Gastrocnemius medialis (tissue), 4 donors: ENCODE measurements around the gene GSTM2. TPM values are rescaled to one million over a fixed set of nuclear protein-coding genes. Genes with fewer than 3 reads are reported as not detected.
A peak's percentile ranks its signal among the peaks of the same experiment; 100 is the strongest.

ENCODE experiments used
- ATAC-seq, 2 donors: fragments of 150-250 bp; one replicate each; pipeline ENCODE4 v1.9.1; 2016
- DNase-seq, 2 donors: peaks; one replicate each; pipeline ENCODE4 v3.0.0-alpha.2; 2019
- H3K27ac ChIP-seq, 4 donors: fragments of 200-600 bp; sonication (generic); 1 replicate in 1 of 4; 2 replicates in 3 of 4; pipeline ENCODE4 v1.5.1; 2016 to 2018; ENCODE audit warnings: mild to moderate bottlenecking in 2 of 4, moderate library complexity in 1 of 4
- H3K27me3 ChIP-seq, 3 donors: fragments of 200-600 bp; sonication (generic) in 2 of 3; 1 replicate in 1 of 3; 2 replicates in 2 of 3; pipeline versions ENCODE4 v1.5.1 to v1.6.0; 2016 to 2019; ENCODE audit warnings: mild to moderate bottlenecking in 1 of 3, moderate library complexity in 1 of 3
- H3K36me3 ChIP-seq, 2 donors: fragments of 200-600 bp; sonication (generic) in 1 of 2; one replicate each; pipeline ENCODE4 v1.5.1; 2017 to 2018
- H3K4me1 ChIP-seq, 2 donors: fragments of 200-600 bp; sonication (generic) in 1 of 2; one replicate each; pipeline ENCODE4 v1.5.1; 2016 to 2017; ENCODE audit warnings: mild to moderate bottlenecking in 2 of 2
- H3K4me3 ChIP-seq, 4 donors: fragments of 200-600 bp; sonication (generic) in 3 of 4; 1 replicate in 1 of 4; 2 replicates in 3 of 4; pipeline ENCODE4 v1.5.1; 2016 to 2019; ENCODE audit warnings: mild to moderate bottlenecking in 2 of 4
- H3K9me3 ChIP-seq, 3 donors: fragments of 200-600 bp; sonication (generic) in 2 of 3; 1 replicate in 1 of 3; 2 replicates in 2 of 3; pipeline ENCODE4 v1.5.1; 2016 to 2019
- CTCF ChIP-seq, 5 experiments: fragments of 450-650 bp in 3 of 5; fragments of 200-600 bp in 2 of 5; sonication (generic) in 2 of 5; IDR thresholded peaks in 4 of 5; conservative IDR thresholded peaks in 1 of 5; 1 replicate in 4 of 5; 2 replicates in 1 of 5; pipeline ENCODE4 v1.5.1; 2016 to 2019; ENCODE audit warnings: antibody characterized with exemption in 5 of 5, mild to moderate bottlenecking in 3 of 5, moderate library complexity in 3 of 5
- POLR2A ChIP-seq, 2 donors: fragments of 450-650 bp; IDR thresholded peaks; one replicate each; pipeline ENCODE4 v1.6.1; 2017; ENCODE audit warnings: antibody characterized with exemption in 2 of 2, mild to moderate bottlenecking in 2 of 2, moderate library complexity in 2 of 2
- in situ Hi-C, 4 donors: fragments of 200-750 bp; cut with MboI; loops; one replicate each; pipeline versions ENCODE4 v1.15.0 to v1.8.0; 2017; ENCODE audit warnings: low sequenced_read_pairs in 4 of 4
- intact Hi-C: fragments of 100-400 bp; cut with DNase I; formaldehyde crosslinking; loops from one replicate; pipeline ENCODE4 v1.15.1; 2023; ENCODE audit warnings: low total_unique reads
- total RNA-seq, 4 donors: library from RNA; depleted of rRNA; stranded (reverse); fragments of >200 nt; gene quantifications; one replicate each; pipeline versions ENCODE4 v1.1.0 to v1.2.3, GENCODE V29; 2016

The GSTM2 gene
- total RNA-seq, 4 donors from 2014 or later, result 29.2 to 41.4 (median 39.0) TPM

- TF ChIP-seq CTCF (IDR thresholded peaks at IDR 0.05 in 4 of 5, conservative IDR thresholded peaks at IDR 0.05 in 1 of 5) (no peak), POLR2A (IDR thresholded peaks at IDR 0.05) (no peak)
- no peaks in the 10 kb centered on the region for H3K9me3 ChIP-seq
- H3K4me1 ChIP-seq, result peaks cover 4 to 10% of the 10 kb centered on the region in 2 donors
- DNase-seq (no peak), ATAC-seq (peak in 1 of 2 donors; percentile 21)
- no peak overlapping the region for H3K4me3 ChIP-seq
- H3K36me3 ChIP-seq, result peaks cover 0 to 22% of the 10 kb centered on the region in 2 donors
- intact Hi-C loops (no loop called here), in situ Hi-C loops (loop anchor here in 1 of 4 donors (10.0 kb wide), 1 partner anchor 352 kb away; the partner anchor contains the start of gene AHCYL1)
- H3K27ac ChIP-seq, result no peak overlapping the region
- no peaks in the 10 kb centered on the region for H3K27me3 ChIP-seq
Observed at GRCh38 chr1:109632671-109633346, 35.0 kb upstream of the GSTM2 start.

GRCh38 chr1:109634292-109634691 lies 33.6 kb upstream of the GSTM2 start:
- in situ Hi-C loops, result loop anchor here in 1 of 4 donors (10.0 kb wide), 1 partner anchor 351 kb away; the partner anchor contains the start of gene AHCYL1

GRCh38 chr1:109634771-109635750 lies 32.8 kb upstream of the GSTM2 start:
- Histone ChIP-seq H3K9me3 (no peaks in the 10 kb centered on the region), H3K4me1 (peaks cover 4 to 10% of the 10 kb centered on the region in 2 donors), H3K36me3 (peaks cover 0 to 9% of the 10 kb centered on the region in 2 donors), H3K4me3 (no peak overlapping the region), H3K27ac (no peak overlapping the region), H3K27me3 (no peaks in the 10 kb centered on the region)
- intact Hi-C loops, result no loop called here
- ATAC-seq, result no peak
- TF ChIP-seq CTCF (IDR thresholded peaks at IDR 0.05 in 4 of 5, conservative IDR thresholded peaks at IDR 0.05 in 1 of 5), result no peak
- TF ChIP-seq POLR2A (IDR thresholded peaks at IDR 0.05), result no peak
- no peak for DNase-seq
- in situ Hi-C loops, result loop anchor here in 2 of 4 donors (5.0 to 10.0 kb wide), 2 partner anchors 137 to 350 kb away; partner anchors contain the start of gene AHCYL1 (in 1 of the 2)

More at GRCh38 chr1:109634292-109634691, 33.6 kb upstream of the GSTM2 start:
- Histone ChIP-seq H3K27me3 (no peaks in the 10 kb centered on the region), H3K4me1 (peaks cover 4 to 10% of the 10 kb centered on the region in 2 donors), H3K27ac (no peak overlapping the region), H3K9me3 (no peaks in the 10 kb centered on the region), H3K36me3 (peaks cover 0 to 14% of the 10 kb centered on the region in 2 donors), H3K4me3 (no peak overlapping the region)
- TF ChIP-seq CTCF (IDR thresholded peaks at IDR 0.05 in 4 of 5, conservative IDR thresholded peaks at IDR 0.05 in 1 of 5), result no peak
- no peak for TF ChIP-seq POLR2A (IDR thresholded peaks at IDR 0.05)
- intact Hi-C loops, result no loop called here
- DNase-seq (no peak), ATAC-seq (no peak)

DNA sequence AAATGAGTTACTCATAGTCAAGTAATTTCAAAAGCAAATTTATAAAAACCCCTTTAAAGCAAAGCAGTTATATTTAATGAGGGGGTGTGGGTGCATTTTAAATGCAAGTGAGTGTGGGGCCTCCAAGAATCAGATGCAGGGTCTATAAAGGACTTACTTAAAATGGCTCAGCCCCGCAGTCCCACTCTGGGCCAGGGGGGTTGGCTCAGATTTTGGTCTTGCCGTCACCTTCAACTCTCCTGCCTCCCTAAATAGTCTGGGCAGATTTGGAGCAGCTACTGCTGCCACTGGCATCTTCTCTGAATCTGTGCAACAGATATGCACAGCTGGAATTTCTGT lies 32.0 kb upstream of the GSTM2 start:
- TF ChIP-seq CTCF (IDR thresholded peaks at IDR 0.05 in 4 of 5, conservative IDR thresholded peaks at IDR 0.05 in 1 of 5), result no peak
- no peak for TF ChIP-seq POLR2A (IDR thresholded peaks at IDR 0.05)
- in situ Hi-C loops (loop anchor here in 2 of 4 donors (5.0 to 10.0 kb wide), 2 partner anchors 136 to 349 kb away; partner anchors contain the start of gene AHCYL1 (in 1 of the 2)), intact Hi-C loops (no loop called here)
- H3K4me1 ChIP-seq, result peaks cover 4 to 10% of the 10 kb centered on the region in 2 donors
- H3K27ac ChIP-seq, result no peak overlapping the region
- no peak overlapping the region for H3K4me3 ChIP-seq
- no peak for ATAC-seq
- peaks cover 0 to 7% of the 10 kb centered on the region in 2 donors for H3K36me3 ChIP-seq
- no peak for DNase-seq
- H3K9me3 ChIP-seq, result no peaks in the 10 kb centered on the region
- H3K27me3 ChIP-seq, result no peaks in the 10 kb centered on the region
